HG03571 (cell line): ENCODE measurements around the gene PRKCE.

Experiments
- ATAC-seq: cut with Tn5 transposase; IDR thresholded peaks from one replicate; pipeline ENCODE4 v1.9.1; 2021; ENCODE audit not compliant: unreplicated experiment

Gene PRKCE

GRCh38 chr2:46153996-46154753, 502.7 kb downstream of the PRKCE start:
- ATAC-seq: no peak

GRCh38 chr2:46157072-46157965, 505.8 kb downstream of the PRKCE start:
- ATAC-seq: no peak

- ATAC-seq: no peak
Measured at GRCh38 chr2:46157966-46158310, 506.5 kb downstream of the PRKCE start.

- no peak for ATAC-seq
Measured at GRCh38 chr2:46158661-46159060, 507.2 kb downstream of the PRKCE start.

GRCh38 chr2:46160326-46160725, 508.9 kb downstream of the PRKCE start:
- no peak for ATAC-seq

GRCh38 chr2:46161315-46161714, 509.8 kb downstream of the PRKCE start:
- ATAC-seq: no peak

- ATAC-seq: no peak
Measured at GRCh38 chr2:46161911-46162310, 510.4 kb downstream of the PRKCE start.

- ATAC-seq: no peak
Measured at GRCh38 chr2:46162329-46163097, 511.0 kb downstream of the PRKCE start.

- ATAC-seq: no peak
Measured at GRCh38 chr2:46163098-46163430, 511.6 kb downstream of the PRKCE start.

GRCh38 chr2:46163804-46164528, 512.5 kb downstream of the PRKCE start:
- no peak for ATAC-seq

- no peak for ATAC-seq
Measured at GRCh38 chr2:46164529-46165301, 513.2 kb downstream of the PRKCE start.

- ATAC-seq: no peak
Measured at GRCh38 chr2:46165916-46166315, 514.4 kb downstream of the PRKCE start.

GRCh38 chr2:46167406-46167805, 515.9 kb downstream of the PRKCE start:
- ATAC-seq: no peak

GRCh38 chr2:46167924-46168323, 516.4 kb downstream of the PRKCE start:
- ATAC-seq: no peak

- no peak for ATAC-seq
Measured at GRCh38 chr2:46169467-46169866, 518.0 kb downstream of the PRKCE start.

GRCh38 chr2:46170026-46170425, 518.6 kb downstream of the PRKCE start:
- ATAC-seq: no peak

- ATAC-seq: no peak
Measured at GRCh38 chr2:46170611-46171350, 519.3 kb downstream of the PRKCE start.

GRCh38 chr2:46171411-46171953, 520.0 kb downstream of the PRKCE start:
- ATAC-seq: no peak

- ATAC-seq: no peak
Measured at GRCh38 chr2:46171996-46172546, 520.6 kb downstream of the PRKCE start.
